Nephron progenitor cell (in vitro differentiated cells): Measurements from ENCODE around the gene ANKRD10.

Experiments
- DNase-seq: peaks from one replicate; pipeline ENCODE4 v3.0.0; 2021
- H3K27ac Mint-ChIP-seq: 2 replicates; pipeline ENCODE4 v1.8.0; 2021; ENCODE audit warnings: mild to moderate bottlenecking, moderate library complexity, mixed read lengths
- H3K27me3 Mint-ChIP-seq: 2 replicates; pipeline ENCODE4 v1.8.0; 2021; ENCODE audit warnings: mild to moderate bottlenecking, low read depth, mixed read lengths; ENCODE audit not compliant: poor library complexity
- H3K36me3 Mint-ChIP-seq: 2 replicates; pipeline ENCODE4 v1.8.0; 2021; ENCODE audit warnings: low read depth, mixed read lengths
- H3K4me1 Mint-ChIP-seq: 2 replicates; pipeline ENCODE4 v1.8.0; 2021; ENCODE audit warnings: mixed read lengths
- H3K4me3 Mint-ChIP-seq: 2 replicates; pipeline ENCODE4 v1.8.0; 2021; ENCODE audit warnings: mild to moderate bottlenecking, moderate library complexity, mixed read lengths
- H3K9me3 Mint-ChIP-seq: 2 replicates; pipeline ENCODE4 v1.8.0; 2021; ENCODE audit warnings: mild to moderate bottlenecking, moderate library complexity, mixed read lengths
- CTCF ChIP-seq: fragments of 200-600 bp; sonication (generic); IDR thresholded peaks from 2 replicates; pipeline ENCODE4 v1.5.0; 2021; ENCODE audit warnings: antibody characterized with exemption

The ANKRD10 gene

GRCh38 chr13:110881839-110882627 is 32.8 kb downstream of the ANKRD10 start:
- TF ChIP-seq CTCF: no peak
- no peak for DNase-seq
- Mint-ChIP-seq H3K27ac (peak overlapping the region; percentile 43), H3K4me1 (peaks cover 63% of the 10 kb centered on the region), H3K36me3 (peaks cover 5% of the 10 kb centered on the region), H3K4me3 (peak overlapping the region; percentile 42), H3K9me3 (no peaks in the 10 kb centered on the region), H3K27me3 (peaks cover 4% of the 10 kb centered on the region)

DNA sequence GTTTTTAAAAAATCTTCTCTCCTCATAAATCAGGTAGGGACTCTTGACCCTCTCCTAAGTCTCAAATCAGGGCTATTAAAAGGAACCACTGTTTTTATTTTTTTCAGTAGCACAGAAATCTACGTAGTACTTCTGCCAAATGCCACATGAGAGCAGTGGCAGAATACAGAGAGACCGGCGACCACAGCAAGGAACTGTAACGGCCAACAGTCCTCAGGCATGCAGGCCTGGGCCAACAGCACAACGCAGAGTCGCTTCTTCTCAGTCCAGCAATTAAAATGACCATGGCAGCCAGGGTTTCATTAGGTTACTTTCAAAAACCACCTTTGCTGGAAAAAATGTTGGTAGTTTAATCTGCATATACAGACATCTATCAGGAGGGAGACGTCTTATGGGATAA is 34.2 kb downstream of the ANKRD10 start:
- Mint-ChIP-seq H3K9me3 (no peaks in the 10 kb centered on the region), H3K36me3 (peaks cover 5% of the 10 kb centered on the region), H3K4me3 (no peak overlapping the region), H3K4me1 (peaks cover 49% of the 10 kb centered on the region), H3K27me3 (peaks cover 7% of the 10 kb centered on the region), H3K27ac (no peak overlapping the region)
- TF ChIP-seq CTCF: no peak
- DNase-seq: no peak

DNA sequence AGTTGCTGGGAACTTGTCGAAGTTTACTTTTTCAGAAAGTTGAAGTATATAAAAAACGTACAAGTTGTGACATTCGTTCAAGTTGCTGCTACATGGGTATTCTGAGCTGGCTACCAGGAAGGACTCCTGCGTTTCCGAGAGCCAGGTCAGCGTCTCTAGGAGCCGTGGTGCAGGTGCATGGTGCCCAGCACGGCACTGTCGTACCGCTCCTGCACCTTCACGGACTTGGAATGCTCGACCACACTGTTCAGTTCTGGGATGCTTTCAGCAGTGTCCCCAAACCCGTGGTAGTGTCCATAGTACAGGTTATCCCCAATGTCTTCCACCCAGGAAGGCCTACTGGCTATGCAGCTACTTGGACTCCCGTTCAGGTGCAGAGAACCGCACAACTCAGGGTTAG is 35.4 kb downstream of the ANKRD10 start:
- no peak overlapping the region for H3K27ac Mint-ChIP-seq

GRCh38 chr13:110877737-110878258 is 37.1 kb downstream of the ANKRD10 start:
- no peak for DNase-seq
- TF ChIP-seq CTCF: no peak
- Mint-ChIP-seq H3K9me3 (peaks cover 3% of the 10 kb centered on the region), H3K27me3 (peaks cover 7% of the 10 kb centered on the region), H3K36me3 (peaks cover 5% of the 10 kb centered on the region), H3K4me3 (no peak overlapping the region), H3K4me1 (peaks cover 27% of the 10 kb centered on the region), H3K27ac (no peak overlapping the region)

More for the DNA sequence above, 35.4 kb downstream of the ANKRD10 start:
- peaks cover 37% of the 10 kb centered on the region for H3K4me1 Mint-ChIP-seq
- peaks cover 7% of the 10 kb centered on the region for H3K27me3 Mint-ChIP-seq
- H3K36me3 Mint-ChIP-seq: peaks cover 5% of the 10 kb centered on the region
- no peak overlapping the region for H3K4me3 Mint-ChIP-seq
- DNase-seq: no peak
- no peaks in the 10 kb centered on the region for H3K9me3 Mint-ChIP-seq
- no peak for TF ChIP-seq CTCF

GRCh38 chr13:110876609-110877008 is 38.3 kb downstream of the ANKRD10 start:
- Mint-ChIP-seq H3K4me3 (no peak overlapping the region), H3K27me3 (peaks cover 4% of the 10 kb centered on the region), H3K4me1 (peaks cover 16% of the 10 kb centered on the region), H3K36me3 (no peaks in the 10 kb centered on the region), H3K9me3 (peaks cover 3% of the 10 kb centered on the region), H3K27ac (no peak overlapping the region)
- TF ChIP-seq CTCF: no peak
- DNase-seq: no peak

GRCh38 chr13:110875241-110875640 is 39.6 kb downstream of the ANKRD10 start:
- Mint-ChIP-seq H3K36me3 (no peaks in the 10 kb centered on the region), H3K27ac (no peak overlapping the region), H3K4me3 (peak overlapping the region; percentile 87), H3K4me1 (peaks cover 16% of the 10 kb centered on the region), H3K27me3 (peaks cover 4% of the 10 kb centered on the region), H3K9me3 (peaks cover 3% of the 10 kb centered on the region)
- TF ChIP-seq CTCF: no peak
- no peak for DNase-seq
